Neural cell (in vitro differentiated cells): ENCODE data around the gene TIRAP. TPM values are rescaled to one million over a fixed set of nuclear protein-coding genes. Genes with fewer than 3 reads are reported as not detected.

Source experiments
- H2AFZ ChIP-seq: fragments of 200-600, 300-800 bp; sonication (generic), shearing (Covaris generic); 2 replicates; pipeline ENCODE4 v1.6.0; 2014; ENCODE audit warnings: low read depth, mild to moderate bottlenecking, antibody characterized with exemption, low read length, moderate library complexity
- H3F3A ChIP-seq: fragments of 200-600 bp; shearing (Covaris generic); 2 replicates; pipeline ENCODE4 v1.6.1; 2016; ENCODE audit warnings: mild to moderate bottlenecking, moderate library complexity, mixed read lengths, antibody characterized with exemption, low read length; ENCODE audit not compliant: insufficient read depth, poor library complexity, severe bottlenecking
- H3K27ac ChIP-seq: fragments of 200-600, 300-800 bp; sonication (generic), shearing (Covaris generic); 2 replicates; pipeline ENCODE4 v1.5.1; 2014; ENCODE audit warnings: mild to moderate bottlenecking, low read length, moderate library complexity
- H3K27me3 ChIP-seq: fragments of 300-800, 200-600 bp; sonication (generic), shearing (Covaris generic); 2 replicates; pipeline ENCODE4 v1.6.0; 2014; ENCODE audit warnings: mild to moderate bottlenecking, low read depth, low read length, moderate library complexity; ENCODE audit not compliant: insufficient read depth
- H3K36me3 ChIP-seq: fragments of 300-800, 200-600 bp; sonication (generic), shearing (Covaris generic); 2 replicates; pipeline ENCODE4 v1.5.1; 2014; ENCODE audit warnings: mild to moderate bottlenecking, antibody characterized with exemption, low read length, moderate library complexity; ENCODE audit not compliant: insufficient read depth
- H3K4me2 ChIP-seq: fragments of 300-800, 200-600 bp; sonication (generic), shearing (Covaris generic); 2 replicates; pipeline ENCODE4 v1.6.0; 2014; ENCODE audit warnings: mild to moderate bottlenecking, low read length
- H3K4me3 ChIP-seq: fragments of 300-800, 200-600 bp; sonication (generic), shearing (Covaris generic); 2 replicates; pipeline ENCODE4 v1.5.1; 2014; ENCODE audit warnings: mild to moderate bottlenecking, low read length, moderate library complexity
- H3K79me2 ChIP-seq: fragments of 200-600 bp; shearing (Covaris generic); replicated peaks from 2 replicates; pipeline ENCODE4 v1.6.0; 2014; ENCODE audit warnings: mild to moderate bottlenecking, low read length, moderate library complexity; ENCODE audit not compliant: insufficient read depth
- H3K9ac ChIP-seq: fragments of 300-800, 200-600 bp; sonication (generic), shearing (Covaris generic); 2 replicates; pipeline ENCODE4 v1.6.1; 2016; ENCODE audit warnings: mild to moderate bottlenecking, low read length, mixed read lengths
- H3K9me2 ChIP-seq: fragments of 200-600 bp; shearing (Covaris generic); 2 replicates; pipeline ENCODE4 v1.6.1; 2016; ENCODE audit warnings: mild to moderate bottlenecking, low read length, mixed read lengths; ENCODE audit not compliant: insufficient read depth
- H3K9me3 ChIP-seq: fragments of 200-600, 300-800 bp; sonication (generic), shearing (Covaris generic); 2 replicates; pipeline ENCODE4 v1.6.1; 2016; ENCODE audit warnings: mild to moderate bottlenecking, mixed run types, low read length, moderate library complexity, mixed read lengths
- H4K20me1 ChIP-seq: fragments of 200-600 bp; shearing (Covaris generic); 2 replicates; pipeline ENCODE4 v1.6.1; 2016; ENCODE audit warnings: mild to moderate bottlenecking, mixed run types; ENCODE audit not compliant: insufficient read depth
- EP300 ChIP-seq: fragments of 450-650 bp; conservative IDR thresholded peaks from 2 replicates; pipeline ENCODE4 v1.6.1; 2014; ENCODE audit warnings: antibody characterized with exemption, mild to moderate bottlenecking, moderate library complexity; ENCODE audit not compliant: poor library complexity, severe bottlenecking
- EZH2 ChIP-seq: fragments of 200-600, 300-800 bp; shearing (Covaris generic), sonication (generic); IDR thresholded peaks from 2 replicates; pipeline ENCODE4 v1.6.1; 2014; ENCODE audit warnings: antibody characterized with exemption, low read length, borderline replicate concordance, mild to moderate bottlenecking; ENCODE audit not compliant: insufficient read depth, poor library complexity, severe bottlenecking
- MXI1 ChIP-seq: fragments of 450-650 bp; conservative IDR thresholded peaks from 2 replicates; pipeline ENCODE4 v1.6.1; 2014; ENCODE audit warnings: antibody characterized with exemption, mild to moderate bottlenecking; ENCODE audit not compliant: poor library complexity, severe bottlenecking
- POLR2AphosphoS5 ChIP-seq: IDR thresholded peaks from 2 replicates; pipeline ENCODE4 v1.6.1; 2012
- RAD21 ChIP-seq: fragments of 450-650 bp; conservative IDR thresholded peaks from 2 replicates; pipeline ENCODE4 v1.6.1; 2014; ENCODE audit warnings: antibody characterized with exemption, mild to moderate bottlenecking, moderate library complexity
- SMC3 ChIP-seq: fragments of 450-650 bp; conservative IDR thresholded peaks from 2 replicates; pipeline ENCODE4 v1.6.1; 2014; ENCODE audit warnings: antibody characterized with exemption, mild to moderate bottlenecking, moderate library complexity; ENCODE audit not compliant: poor library complexity
- TAF1 ChIP-seq: IDR thresholded peaks from 2 replicates; pipeline ENCODE4 v1.6.1; 2012; ENCODE audit warnings: low read depth
- polyA plus RNA-seq: library from polyadenylated mRNA; depleted of rRNA; stranded (reverse); fragments of >200 nt; gene quantifications from 2 replicates; pipeline ENCODE4 v1.2.3, GENCODE V29; 2014
- TF ChIP-seq, protein P1 (sequence below): IDR thresholded peaks from 2 replicates; pipeline ENCODE4 v1.6.1; 2012; ENCODE audit warnings: borderline replicate concordance
- TF ChIP-seq, protein P2 (sequence below): fragments of 450-650 bp; IDR thresholded peaks from 2 replicates; pipeline ENCODE4 v1.5.1; 2014; ENCODE audit warnings: antibody characterized with exemption, mild to moderate bottlenecking, moderate library complexity; ENCODE audit not compliant: poor library complexity, severe bottlenecking

TIRAP gene
- polyA plus RNA-seq, 1 donor from 2014 or later, result 3.6 TPM

DNA sequence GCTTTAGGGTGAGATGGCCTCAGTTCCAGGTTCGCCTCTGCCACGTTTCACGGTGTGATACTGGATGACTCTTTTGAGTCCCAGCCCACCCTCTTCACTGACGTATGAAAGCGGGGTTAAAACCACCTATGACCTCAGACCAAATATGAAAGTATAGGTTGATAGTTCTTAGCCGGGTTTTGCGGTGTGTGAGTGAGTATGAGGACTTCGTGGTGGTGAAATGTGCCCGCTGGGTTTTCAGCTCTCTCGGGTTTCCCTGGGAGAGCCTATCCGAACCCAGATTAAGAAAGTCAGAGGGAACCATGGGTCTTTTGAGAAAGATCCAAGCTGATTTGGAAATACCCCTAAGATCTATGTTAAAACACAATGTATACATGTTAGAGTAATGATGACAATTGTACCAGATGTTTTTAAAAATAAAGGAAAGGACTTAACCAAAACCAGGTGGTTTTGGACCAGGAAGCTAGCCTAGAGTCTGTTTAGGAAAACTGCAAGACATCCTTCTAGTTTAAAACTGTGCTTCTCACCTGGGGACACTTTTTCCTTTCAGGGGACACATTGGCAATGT, 46.8 kb downstream of the TIRAP start:
- Histone ChIP-seq H3K9me2 (no peaks in the 10 kb centered on the region), H3K4me2 (no peak overlapping the region), H3K27me3 (no peaks in the 10 kb centered on the region), H3K9ac (no peak overlapping the region), H3K36me3 (no peaks in the 10 kb centered on the region), H2AFZ (no peak overlapping the region), H3K4me3 (no peak overlapping the region), H4K20me1 (no peaks in the 10 kb centered on the region), H3F3A (no peaks in the 10 kb centered on the region), H3K27ac (no peak overlapping the region), H3K79me2 (no peaks in the 10 kb centered on the region), H3K9me3 (no peaks in the 10 kb centered on the region)
- TF ChIP-seq POLR2AphosphoS5 (no peak), RAD21 (no peak), MXI1 (no peak), EP300 (no peak), SMC3 (no peak), EZH2 (no peak), TAF1 (no peak)
- TF ChIP-seq, protein P1, sequence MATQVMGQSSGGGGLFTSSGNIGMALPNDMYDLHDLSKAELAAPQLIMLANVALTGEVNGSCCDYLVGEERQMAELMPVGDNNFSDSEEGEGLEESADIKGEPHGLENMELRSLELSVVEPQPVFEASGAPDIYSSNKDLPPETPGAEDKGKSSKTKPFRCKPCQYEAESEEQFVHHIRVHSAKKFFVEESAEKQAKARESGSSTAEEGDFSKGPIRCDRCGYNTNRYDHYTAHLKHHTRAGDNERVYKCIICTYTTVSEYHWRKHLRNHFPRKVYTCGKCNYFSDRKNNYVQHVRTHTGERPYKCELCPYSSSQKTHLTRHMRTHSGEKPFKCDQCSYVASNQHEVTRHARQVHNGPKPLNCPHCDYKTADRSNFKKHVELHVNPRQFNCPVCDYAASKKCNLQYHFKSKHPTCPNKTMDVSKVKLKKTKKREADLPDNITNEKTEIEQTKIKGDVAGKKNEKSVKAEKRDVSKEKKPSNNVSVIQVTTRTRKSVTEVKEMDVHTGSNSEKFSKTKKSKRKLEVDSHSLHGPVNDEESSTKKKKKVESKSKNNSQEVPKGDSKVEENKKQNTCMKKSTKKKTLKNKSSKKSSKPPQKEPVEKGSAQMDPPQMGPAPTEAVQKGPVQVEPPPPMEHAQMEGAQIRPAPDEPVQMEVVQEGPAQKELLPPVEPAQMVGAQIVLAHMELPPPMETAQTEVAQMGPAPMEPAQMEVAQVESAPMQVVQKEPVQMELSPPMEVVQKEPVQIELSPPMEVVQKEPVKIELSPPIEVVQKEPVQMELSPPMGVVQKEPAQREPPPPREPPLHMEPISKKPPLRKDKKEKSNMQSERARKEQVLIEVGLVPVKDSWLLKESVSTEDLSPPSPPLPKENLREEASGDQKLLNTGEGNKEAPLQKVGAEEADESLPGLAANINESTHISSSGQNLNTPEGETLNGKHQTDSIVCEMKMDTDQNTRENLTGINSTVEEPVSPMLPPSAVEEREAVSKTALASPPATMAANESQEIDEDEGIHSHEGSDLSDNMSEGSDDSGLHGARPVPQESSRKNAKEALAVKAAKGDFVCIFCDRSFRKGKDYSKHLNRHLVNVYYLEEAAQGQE, result no peak
- TF ChIP-seq, protein P2, sequence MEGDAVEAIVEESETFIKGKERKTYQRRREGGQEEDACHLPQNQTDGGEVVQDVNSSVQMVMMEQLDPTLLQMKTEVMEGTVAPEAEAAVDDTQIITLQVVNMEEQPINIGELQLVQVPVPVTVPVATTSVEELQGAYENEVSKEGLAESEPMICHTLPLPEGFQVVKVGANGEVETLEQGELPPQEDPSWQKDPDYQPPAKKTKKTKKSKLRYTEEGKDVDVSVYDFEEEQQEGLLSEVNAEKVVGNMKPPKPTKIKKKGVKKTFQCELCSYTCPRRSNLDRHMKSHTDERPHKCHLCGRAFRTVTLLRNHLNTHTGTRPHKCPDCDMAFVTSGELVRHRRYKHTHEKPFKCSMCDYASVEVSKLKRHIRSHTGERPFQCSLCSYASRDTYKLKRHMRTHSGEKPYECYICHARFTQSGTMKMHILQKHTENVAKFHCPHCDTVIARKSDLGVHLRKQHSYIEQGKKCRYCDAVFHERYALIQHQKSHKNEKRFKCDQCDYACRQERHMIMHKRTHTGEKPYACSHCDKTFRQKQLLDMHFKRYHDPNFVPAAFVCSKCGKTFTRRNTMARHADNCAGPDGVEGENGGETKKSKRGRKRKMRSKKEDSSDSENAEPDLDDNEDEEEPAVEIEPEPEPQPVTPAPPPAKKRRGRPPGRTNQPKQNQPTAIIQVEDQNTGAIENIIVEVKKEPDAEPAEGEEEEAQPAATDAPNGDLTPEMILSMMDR, result no peak

DNA sequence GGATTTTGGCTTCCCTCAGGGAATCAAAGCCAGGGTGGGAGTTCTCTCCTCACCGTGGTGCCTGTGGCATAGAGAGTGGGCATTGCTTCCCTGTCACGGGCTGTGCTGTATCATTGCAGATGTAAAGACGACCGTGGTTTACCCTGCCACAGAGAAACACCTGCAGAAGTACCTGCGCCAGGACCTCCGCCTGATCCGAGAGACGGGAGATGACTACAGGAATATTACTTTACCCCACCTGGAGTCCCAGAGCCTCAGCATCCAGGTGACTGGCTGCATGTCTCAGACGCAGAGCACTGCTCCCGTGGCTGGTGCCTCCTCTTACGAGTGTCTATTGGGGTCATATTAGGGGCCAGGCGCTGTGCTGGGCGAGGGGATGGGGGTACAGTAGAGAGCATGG, 48.4 kb downstream of the TIRAP start:
- Histone ChIP-seq H4K20me1 (no peaks in the 10 kb centered on the region), H3F3A (no peaks in the 10 kb centered on the region), H3K9me3 (no peaks in the 10 kb centered on the region), H3K4me2 (no peak overlapping the region), H3K9ac (no peak overlapping the region), H3K36me3 (no peaks in the 10 kb centered on the region), H3K79me2 (no peaks in the 10 kb centered on the region), H3K9me2 (no peaks in the 10 kb centered on the region), H3K27ac (no peak overlapping the region), H3K27me3 (no peaks in the 10 kb centered on the region), H2AFZ (no peak overlapping the region), H3K4me3 (no peak overlapping the region)
- TF ChIP-seq, protein P2, result no peak
- no peak for TF ChIP-seq RAD21
- TF ChIP-seq POLR2AphosphoS5, result no peak
- no peak for TF ChIP-seq SMC3
- TF ChIP-seq EP300, result no peak
- TF ChIP-seq, protein P1, result no peak
- TF ChIP-seq MXI1, result no peak
- TF ChIP-seq TAF1, result no peak
- TF ChIP-seq EZH2, result no peak
